Psoas muscle (tissue), 8 donors: ENCODE results near the gene MMP28. TPM values are rescaled to one million over a fixed set of nuclear protein-coding genes. Genes with fewer than 3 reads are reported as not detected.

ENCODE experiments used
- ATAC-seq, 4 donors: fragments of 200-7000 bp; cut with Tn5 transposase; one replicate each; pipeline ENCODE4 v1.9.1; 2020; ENCODE audit warnings: moderate library complexity in 3 of 4, mild to moderate bottlenecking in 2 of 4
- DNase-seq, 2 donors: peaks; one replicate each; pipeline ENCODE4 v3.0.0-alpha.2; 2020
- H3K27ac ChIP-seq: fragments of 200-600 bp; one replicate; pipeline ENCODE4 v1.8.0; 2022
- H3K27me3 ChIP-seq, 3 donors: fragments of 200-600 bp in 1 of 3; one replicate each; pipeline versions ENCODE4 v1.6.1 to v1.8.0; 2013 to 2022; ENCODE audit warnings: low read length in 2 of 3, mild to moderate bottlenecking in 2 of 3, moderate library complexity in 1 of 3; ENCODE audit not compliant: insufficient read depth in 3 of 3
- H3K36me3 ChIP-seq, 2 donors: fragments of 200-600 bp in 1 of 2; one replicate each; pipeline versions ENCODE4 v1.6.1 to v1.8.0; 2013 to 2022; ENCODE audit warnings: low read depth in 1 of 2, mild to moderate bottlenecking in 1 of 2, moderate library complexity in 1 of 2; ENCODE audit not compliant: insufficient read depth in 1 of 2
- H3K4me1 ChIP-seq: fragments of 200-600 bp; one replicate; pipeline ENCODE4 v1.8.0; 2022
- H3K4me3 ChIP-seq: fragments of 200-600 bp; one replicate; pipeline ENCODE4 v1.8.0; 2022; ENCODE audit warnings: mild to moderate bottlenecking
- H3K9me3 ChIP-seq: fragments of 200-600 bp; one replicate; pipeline ENCODE4 v1.8.0; 2022
- WGBS, 3 donors: extraction: QIAGEN DNeasy Blood & Tissue Kit; methylation state at CpG; one replicate each; pipeline versions ENCODE4 v1.1.6 to v1.1.7; 2013; 5-methylcytosine and 5-hydroxymethylcytosine counted together
- intact Hi-C, 2 donors: fragments of 100-400 bp; cut with DNase I; formaldehyde crosslinking; loops; one replicate each; pipeline versions ENCODE4 v1.11.0 to v1.14.2; 2022
- polyA plus RNA-seq, 3 donors: library from polyadenylated mRNA; stranded (reverse); fragments of 200-250 nt; gene quantifications; one replicate each; pipeline ENCODE4 v1.2.3, GENCODE V29; 2013
- total RNA-seq, 4 donors: library from RNA; stranded (reverse); fragmentation: NEBNext Ultra II Directional in 2 of 4; extraction: Animal tissue kit (Norgen Biotek cat#: 25700) in 2 of 4; gene quantifications; one replicate each; pipeline versions ENCODE4 v1.2.1 to v1.2.4, GENCODE V29; 2021 to 2023
- TF ChIP-seq, protein P1 (sequence below): fragments of 200-600 bp; IDR thresholded peaks from one replicate; pipeline ENCODE4 v1.8.0; 2022; ENCODE audit warnings: antibody characterized with exemption
- donor health status: healthy with polysubstance abuse.
- donor health status: DM: no; HTN: no; CAD: no; lungs with moderate emphysema.
- donor health status: Bipolar disorder and iron deficiency.
- donor health status: healthy.
- donor health status: DM: yes; HTN: yes; CAD: no.
- donor health status: DM: no; HTN: no; CAD: no.
- donor health status: DM: no; HTN: no; CAD: no.
- donor health status: DM: yes; HTN: yes; CAD: no.

The MMP28 gene
- total and polyA plus RNA-seq, 7 donors, result 0.61 to 5.5 (median 1.7) TPM

DNA sequence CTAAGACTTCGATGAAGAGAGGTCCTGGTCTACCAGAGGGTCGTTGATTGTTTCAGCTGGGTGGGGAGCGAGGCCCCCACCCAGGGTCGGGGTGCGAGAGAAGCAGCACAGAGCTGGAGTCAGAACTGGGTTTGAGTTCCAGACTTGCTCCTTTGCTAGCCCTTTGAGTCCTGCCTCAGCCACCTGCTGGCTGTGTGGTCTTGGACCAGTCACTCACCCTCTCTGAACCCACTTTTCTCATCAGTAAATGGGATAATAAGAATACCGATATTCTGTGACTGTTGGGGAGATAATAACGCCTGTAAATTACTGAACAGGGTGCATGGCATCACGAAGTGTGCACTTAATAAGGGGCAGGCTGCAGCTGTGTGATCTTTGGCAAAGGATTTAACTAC, 427 bp upstream of the MMP28 start:
- H3K9me3 ChIP-seq, result no peaks in the 10 kb centered on the region
- DNase-seq, result no peak
- TF ChIP-seq, protein P1, sequence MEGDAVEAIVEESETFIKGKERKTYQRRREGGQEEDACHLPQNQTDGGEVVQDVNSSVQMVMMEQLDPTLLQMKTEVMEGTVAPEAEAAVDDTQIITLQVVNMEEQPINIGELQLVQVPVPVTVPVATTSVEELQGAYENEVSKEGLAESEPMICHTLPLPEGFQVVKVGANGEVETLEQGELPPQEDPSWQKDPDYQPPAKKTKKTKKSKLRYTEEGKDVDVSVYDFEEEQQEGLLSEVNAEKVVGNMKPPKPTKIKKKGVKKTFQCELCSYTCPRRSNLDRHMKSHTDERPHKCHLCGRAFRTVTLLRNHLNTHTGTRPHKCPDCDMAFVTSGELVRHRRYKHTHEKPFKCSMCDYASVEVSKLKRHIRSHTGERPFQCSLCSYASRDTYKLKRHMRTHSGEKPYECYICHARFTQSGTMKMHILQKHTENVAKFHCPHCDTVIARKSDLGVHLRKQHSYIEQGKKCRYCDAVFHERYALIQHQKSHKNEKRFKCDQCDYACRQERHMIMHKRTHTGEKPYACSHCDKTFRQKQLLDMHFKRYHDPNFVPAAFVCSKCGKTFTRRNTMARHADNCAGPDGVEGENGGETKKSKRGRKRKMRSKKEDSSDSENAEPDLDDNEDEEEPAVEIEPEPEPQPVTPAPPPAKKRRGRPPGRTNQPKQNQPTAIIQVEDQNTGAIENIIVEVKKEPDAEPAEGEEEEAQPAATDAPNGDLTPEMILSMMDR, result no peak
- no peaks in the 10 kb centered on the region for H3K36me3 ChIP-seq
- H3K27me3 ChIP-seq, result peaks cover 0 to 48% (median 6%) of the 10 kb centered on the region in 3 donors
- intact Hi-C loops, result no loop called here
- H3K27ac ChIP-seq, result no peak overlapping the region
- WGBS, 3 donors, result 36 to 40% (median 37%) methylated on average over 8 of the region's 8 CpGs
- peak overlapping the region; percentile 68 for H3K4me3 ChIP-seq
- ATAC-seq, result no peak
- peaks cover 8% of the 10 kb centered on the region for H3K4me1 ChIP-seq

DNA sequence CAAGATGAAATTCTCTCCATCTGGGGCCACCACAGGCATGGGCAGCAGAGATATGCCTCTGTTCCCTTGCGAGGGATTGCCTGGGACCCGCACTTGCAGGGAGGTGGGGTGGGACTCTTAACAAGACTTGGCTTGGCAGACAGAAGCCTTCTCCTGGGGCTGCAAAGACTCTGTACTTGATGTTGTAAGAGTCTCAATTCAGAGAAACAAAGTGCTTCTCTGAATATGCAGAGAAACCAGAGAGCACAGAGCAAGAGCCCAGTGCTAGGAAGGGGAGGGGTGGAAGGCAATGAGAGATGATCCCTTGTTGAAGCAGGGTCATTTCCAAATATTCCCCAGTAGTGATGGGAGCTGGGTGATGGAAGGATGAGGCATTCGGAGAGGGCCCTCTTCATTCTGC, 2.2 kb downstream of the MMP28 start:
- TF ChIP-seq, protein P1, result no peak
- 47 to 66% (median 62%) methylated on average over 3 of the region's 3 CpGs for WGBS, 3 donors
- H3K9me3 ChIP-seq, result no peaks in the 10 kb centered on the region
- H3K36me3 ChIP-seq, result no peaks in the 10 kb centered on the region
- no peak for ATAC-seq
- intact Hi-C loops, result no loop called here
- peaks cover 0 to 48% (median 6%) of the 10 kb centered on the region in 3 donors for H3K27me3 ChIP-seq
- no peak for DNase-seq
- no peak overlapping the region for H3K4me3 ChIP-seq
- no peaks in the 10 kb centered on the region for H3K4me1 ChIP-seq
- H3K27ac ChIP-seq, result no peak overlapping the region

DNA sequence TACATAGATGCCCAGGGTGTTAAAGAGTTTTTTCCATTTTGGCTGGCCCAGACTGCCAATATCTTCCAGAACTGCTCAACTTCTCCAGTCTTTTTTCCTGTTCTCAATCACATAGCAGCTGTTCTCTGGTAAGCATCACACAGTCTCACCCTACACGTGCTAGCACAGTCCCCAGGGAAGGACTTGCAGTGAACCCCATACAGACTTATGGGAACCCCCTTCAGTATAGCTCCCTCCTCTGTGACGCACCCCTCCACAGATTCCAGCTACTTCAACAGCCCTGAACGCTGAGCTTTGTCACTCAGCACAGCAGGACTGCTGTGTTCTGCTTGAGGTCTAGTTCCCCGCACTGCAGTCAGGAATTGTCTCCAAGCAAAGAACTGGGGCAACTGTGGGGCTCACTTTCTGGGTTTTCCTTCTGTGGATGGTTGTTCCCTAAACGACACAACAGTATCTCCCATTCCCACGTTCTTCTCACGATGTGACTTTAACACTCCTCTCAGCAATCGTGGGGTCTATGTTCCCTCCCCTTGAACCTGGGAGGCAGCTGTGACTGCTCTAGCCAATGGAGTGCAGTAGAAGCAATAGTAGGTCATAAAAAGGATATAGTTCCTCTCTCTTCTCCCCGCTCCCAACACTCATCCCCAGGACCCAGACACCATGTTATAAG, 3.6 kb downstream of the MMP28 start:
- ATAC-seq (no peak), DNase-seq (no peak)
- 49 to 50% (median 50%) methylated on average over 9 of the region's 9 CpGs for WGBS, 3 donors
- Histone ChIP-seq H3K9me3 (no peaks in the 10 kb centered on the region), H3K36me3 (no peaks in the 10 kb centered on the region), H3K27me3 (peaks cover 0 to 42% (median 6%) of the 10 kb centered on the region in 3 donors), H3K4me1 (no peaks in the 10 kb centered on the region), H3K4me3 (no peak overlapping the region), H3K27ac (no peak overlapping the region)
- intact Hi-C loops, result no loop called here
- TF ChIP-seq, protein P1, result no peak

DNA sequence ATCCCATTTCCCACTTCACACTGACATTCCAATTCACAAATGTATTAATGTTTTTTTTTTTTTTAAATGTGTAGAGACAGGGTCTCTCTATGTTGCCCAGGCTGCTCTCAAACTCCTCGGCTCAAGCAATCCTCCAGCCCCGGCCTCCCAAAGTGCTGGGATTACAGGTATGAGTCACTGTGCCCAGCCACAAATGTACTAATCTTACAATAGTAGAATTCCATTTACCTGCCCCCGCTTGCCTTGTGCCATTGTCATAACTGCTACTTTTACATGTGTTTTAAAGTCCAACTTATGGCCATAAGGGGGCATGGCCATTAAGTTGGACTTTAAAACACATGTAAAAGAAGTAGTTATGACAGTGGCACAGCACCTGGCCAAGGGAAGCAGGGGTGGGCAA, 4.6 kb downstream of the MMP28 start:
- H3K36me3 ChIP-seq, result no peaks in the 10 kb centered on the region
- H3K4me3 ChIP-seq, result no peak overlapping the region
- ATAC-seq (no peak), DNase-seq (no peak)
- no peak overlapping the region for H3K27ac ChIP-seq
- no peaks in the 10 kb centered on the region for H3K9me3 ChIP-seq
- H3K27me3 ChIP-seq, result peaks cover 0 to 33% (median 6%) of the 10 kb centered on the region in 3 donors
- TF ChIP-seq, protein P1, result no peak
- 93 to 99% (median 97%) methylated on average over 3 of the region's 3 CpGs for WGBS, 3 donors
- H3K4me1 ChIP-seq, result no peaks in the 10 kb centered on the region
- intact Hi-C loops, result no loop called here
